NT2/D1 (cell line): ENCODE measurements around the gene IRF8.

Experiments
- DNase-seq: peaks from one replicate; pipeline ENCODE4 v3.0.0-alpha.2; 2011; ENCODE audit warnings: low read depth, low spot score
- H3K27me3 ChIP-seq: 2 replicates; pipeline ENCODE4 v1.6.0; 2011; ENCODE audit warnings: mild to moderate bottlenecking; ENCODE audit not compliant: insufficient read length, insufficient read depth
- H3K36me3 ChIP-seq: 2 replicates; pipeline ENCODE4 v1.6.1; 2011; ENCODE audit warnings: mild to moderate bottlenecking, low read length, mixed read lengths; ENCODE audit not compliant: insufficient read depth, insufficient read length
- H3K4me1 ChIP-seq: 2 replicates; pipeline ENCODE4 v1.5.1; 2011; ENCODE audit not compliant: insufficient read depth, insufficient read length
- H3K4me3 ChIP-seq: 2 replicates; pipeline ENCODE4 v1.5.1; 2011; ENCODE audit warnings: low read depth; ENCODE audit not compliant: insufficient read length
- H3K9ac ChIP-seq: 2 replicates; pipeline ENCODE4 v1.6.0; 2011; ENCODE audit warnings: low read depth; ENCODE audit not compliant: insufficient read length
- H3K9me3 ChIP-seq: 2 replicates; pipeline ENCODE4 v1.5.1; 2011; ENCODE audit warnings: mild to moderate bottlenecking, low read length; ENCODE audit not compliant: insufficient read depth
- SUZ12 ChIP-seq: IDR thresholded peaks from 2 replicates; pipeline ENCODE4 v1.6.1; 2011; ENCODE audit not compliant: insufficient read length, insufficient read depth; ENCODE audit errors: extremely low read depth
- YY1 ChIP-seq: IDR thresholded peaks from 2 replicates; pipeline ENCODE4 v1.6.1; 2011; ENCODE audit not compliant: insufficient read length, insufficient read depth
- ZNF274 ChIP-seq: IDR thresholded peaks from 2 replicates; pipeline ENCODE4 v1.6.1; 2011; ENCODE audit warnings: mild to moderate bottlenecking, low read depth, low read length

The IRF8 gene

GRCh38 chr16:85913141-85913601 is 14.2 kb downstream of the IRF8 start:
- Histone ChIP-seq H3K36me3 (no peaks in the 10 kb centered on the region), H3K4me3 (no peak overlapping the region), H3K9me3 (no peaks in the 10 kb centered on the region), H3K9ac (no peak overlapping the region), H3K27me3 (no peaks in the 10 kb centered on the region), H3K4me1 (peaks cover 16% of the 10 kb centered on the region)
- TF ChIP-seq YY1 (no peak), ZNF274 (no peak), SUZ12 (no peak)
- DNase-seq: no peak

- H3K4me1 ChIP-seq: peaks cover 19% of the 10 kb centered on the region
- no peak overlapping the region for H3K4me3 ChIP-seq
- no peaks in the 10 kb centered on the region for H3K9me3 ChIP-seq
- no peaks in the 10 kb centered on the region for H3K27me3 ChIP-seq
- DNase-seq: no peak
- H3K9ac ChIP-seq: no peak overlapping the region
- no peaks in the 10 kb centered on the region for H3K36me3 ChIP-seq
- TF ChIP-seq ZNF274 (no peak), YY1 (no peak), SUZ12 (no peak)
Measured at GRCh38 chr16:85913688-85914422, 14.9 kb downstream of the IRF8 start.

GRCh38 chr16:85914423-85914794 is 15.4 kb downstream of the IRF8 start:
- peaks cover 20% of the 10 kb centered on the region for H3K4me1 ChIP-seq
- no peak for TF ChIP-seq YY1
- no peak for TF ChIP-seq SUZ12
- TF ChIP-seq ZNF274: no peak

GRCh38 chr16:85915125-85915845 is 16.3 kb downstream of the IRF8 start:
- Histone ChIP-seq H3K9ac (no peak overlapping the region), H3K27me3 (no peaks in the 10 kb centered on the region)
- TF ChIP-seq YY1 (no peak), ZNF274 (no peak), SUZ12 (no peak)

More at GRCh38 chr16:85914423-85914794, 15.4 kb downstream of the IRF8 start:
- Histone ChIP-seq H3K27me3 (no peaks in the 10 kb centered on the region), H3K36me3 (no peaks in the 10 kb centered on the region), H3K9me3 (no peaks in the 10 kb centered on the region), H3K4me3 (no peak overlapping the region), H3K9ac (no peak overlapping the region)
- DNase-seq: no peak

GRCh38 chr16:85916141-85916890 is 17.4 kb downstream of the IRF8 start:
- TF ChIP-seq SUZ12: no peak
- no peak for TF ChIP-seq YY1
- no peak for TF ChIP-seq ZNF274
- Histone ChIP-seq H3K4me1 (peaks cover 23% of the 10 kb centered on the region), H3K9ac (no peak overlapping the region), H3K36me3 (no peaks in the 10 kb centered on the region), H3K27me3 (no peaks in the 10 kb centered on the region), H3K4me3 (no peak overlapping the region), H3K9me3 (no peaks in the 10 kb centered on the region)
- DNase-seq: no peak

More at GRCh38 chr16:85915125-85915845, 16.3 kb downstream of the IRF8 start:
- Histone ChIP-seq H3K9me3 (no peaks in the 10 kb centered on the region), H3K4me3 (no peak overlapping the region), H3K4me1 (peaks cover 23% of the 10 kb centered on the region), H3K36me3 (no peaks in the 10 kb centered on the region)
- no peak for DNase-seq

- no peaks in the 10 kb centered on the region for H3K36me3 ChIP-seq
- no peaks in the 10 kb centered on the region for H3K9me3 ChIP-seq
- no peaks in the 10 kb centered on the region for H3K27me3 ChIP-seq
- peaks cover 23% of the 10 kb centered on the region for H3K4me1 ChIP-seq
- no peak overlapping the region for H3K9ac ChIP-seq
- no peak overlapping the region for H3K4me3 ChIP-seq
- TF ChIP-seq YY1 (no peak), SUZ12 (no peak), ZNF274 (no peak)
- no peak for DNase-seq
Measured at GRCh38 chr16:85917012-85917411, 18.1 kb downstream of the IRF8 start.
